ENCODE results near the gene MINDY4.

The MINDY4 gene

GRCh38 chr7:30874656-30875302 is 103.6 kb downstream of the MINDY4 start:
- no peak for ATAC-seq
- Mint-ChIP-seq H3K27ac (no peak overlapping the region), H3K27me3 (no peaks in the 10 kb centered on the region), H3K9me3 (no peaks in the 10 kb centered on the region), H3K4me3 (no peak overlapping the region), H3K4me1 (no peaks in the 10 kb centered on the region)
- no peak for DNase-seq

- Mint-ChIP-seq H3K27ac (no peak overlapping the region), H3K4me3 (no peak overlapping the region), H3K27me3 (no peaks in the 10 kb centered on the region), H3K9me3 (no peaks in the 10 kb centered on the region), H3K4me1 (no peaks in the 10 kb centered on the region)
- ATAC-seq (no peak), DNase-seq (no peak)
Observed at GRCh38 chr7:30877015-30877769, 106.0 kb downstream of the MINDY4 start.

GRCh38 chr7:30877993-30878392 is 106.8 kb downstream of the MINDY4 start:
- DNase-seq (no peak), ATAC-seq (no peak)
- Mint-ChIP-seq H3K4me3 (no peak overlapping the region), H3K9me3 (no peaks in the 10 kb centered on the region), H3K27ac (no peak overlapping the region), H3K4me1 (no peaks in the 10 kb centered on the region), H3K27me3 (no peaks in the 10 kb centered on the region)

- Mint-ChIP-seq H3K9me3 (no peaks in the 10 kb centered on the region), H3K4me3 (no peak overlapping the region), H3K4me1 (no peaks in the 10 kb centered on the region), H3K27ac (no peak overlapping the region), H3K27me3 (no peaks in the 10 kb centered on the region)
- no peak for DNase-seq
- ATAC-seq, result no peak
Observed at GRCh38 chr7:30879139-30880124, 108.2 kb downstream of the MINDY4 start.

- no peaks in the 10 kb centered on the region for H3K9me3 Mint-ChIP-seq
- H3K27ac Mint-ChIP-seq, result no peak overlapping the region
- H3K27me3 Mint-ChIP-seq, result no peaks in the 10 kb centered on the region
- H3K4me1 Mint-ChIP-seq, result no peaks in the 10 kb centered on the region
- DNase-seq (no peak), ATAC-seq (no peak)
- no peak overlapping the region for H3K4me3 Mint-ChIP-seq
Observed at GRCh38 chr7:30880125-30880720, 109.0 kb downstream of the MINDY4 start.

- H3K27me3 Mint-ChIP-seq, result no peaks in the 10 kb centered on the region
- no peak overlapping the region for H3K4me3 Mint-ChIP-seq
- ATAC-seq (no peak), DNase-seq (no peak)
- H3K4me1 Mint-ChIP-seq, result no peaks in the 10 kb centered on the region
- no peak overlapping the region for H3K27ac Mint-ChIP-seq
- H3K9me3 Mint-ChIP-seq, result no peaks in the 10 kb centered on the region
Observed at GRCh38 chr7:30880941-30881340, 109.7 kb downstream of the MINDY4 start.

GRCh38 chr7:30881448-30881847 is 110.2 kb downstream of the MINDY4 start:
- Mint-ChIP-seq H3K4me1 (no peaks in the 10 kb centered on the region), H3K4me3 (no peak overlapping the region), H3K27me3 (no peaks in the 10 kb centered on the region), H3K9me3 (no peaks in the 10 kb centered on the region), H3K27ac (no peak overlapping the region)
- no peak for ATAC-seq
- DNase-seq, result no peak

GRCh38 chr7:30884881-30885280 is 113.7 kb downstream of the MINDY4 start:
- Mint-ChIP-seq H3K4me1 (no peaks in the 10 kb centered on the region), H3K27me3 (no peaks in the 10 kb centered on the region)

GRCh38 chr7:30886608-30887011 is 115.4 kb downstream of the MINDY4 start:
- DNase-seq (no peak), ATAC-seq (no peak)
- H3K27me3 Mint-ChIP-seq, result no peaks in the 10 kb centered on the region
- no peaks in the 10 kb centered on the region for H3K4me1 Mint-ChIP-seq
- peaks cover 5 to 8% of the 10 kb centered on the region in 2 donors for H3K9me3 Mint-ChIP-seq
- peak overlapping the region in 1 of 2 donors; percentile 20 for H3K27ac Mint-ChIP-seq
- H3K4me3 Mint-ChIP-seq, result no peak overlapping the region

More at GRCh38 chr7:30884881-30885280, 113.7 kb downstream of the MINDY4 start:
- DNase-seq (no peak), ATAC-seq (no peak)
- Mint-ChIP-seq H3K9me3 (no peaks in the 10 kb centered on the region), H3K27ac (no peak overlapping the region), H3K4me3 (no peak overlapping the region)

- ATAC-seq (no peak), DNase-seq (no peak)
- H3K9me3 Mint-ChIP-seq, result peaks cover 5 to 8% of the 10 kb centered on the region in 2 donors
- H3K4me3 Mint-ChIP-seq, result no peak overlapping the region
- H3K4me1 Mint-ChIP-seq, result no peaks in the 10 kb centered on the region
- H3K27me3 Mint-ChIP-seq, result no peaks in the 10 kb centered on the region
- no peak overlapping the region for H3K27ac Mint-ChIP-seq
Observed at GRCh38 chr7:30887464-30887872, 116.3 kb downstream of the MINDY4 start.

- H3K9me3 Mint-ChIP-seq, result peaks cover 5 to 8% of the 10 kb centered on the region in 2 donors
- DNase-seq, result no peak
- H3K27ac Mint-ChIP-seq, result no peak overlapping the region
- ATAC-seq, result no peak
- no peaks in the 10 kb centered on the region for H3K4me1 Mint-ChIP-seq
- H3K27me3 Mint-ChIP-seq, result no peaks in the 10 kb centered on the region
- no peak overlapping the region for H3K4me3 Mint-ChIP-seq
Observed at GRCh38 chr7:30888747-30889146, 117.5 kb downstream of the MINDY4 start.

GRCh38 chr7:30890226-30890625 is 119.0 kb downstream of the MINDY4 start:
- H3K4me3 Mint-ChIP-seq, result no peak overlapping the region
- H3K4me1 Mint-ChIP-seq, result no peaks in the 10 kb centered on the region
- peak overlapping the region in 1 of 2 donors; percentile 6 for H3K27ac Mint-ChIP-seq
- no peaks in the 10 kb centered on the region for H3K27me3 Mint-ChIP-seq
- ATAC-seq, result no peak
- H3K9me3 Mint-ChIP-seq, result peaks cover 5 to 8% of the 10 kb centered on the region in 2 donors
- DNase-seq, result no peak

- DNase-seq (no peak), ATAC-seq (no peak)
- Mint-ChIP-seq H3K9me3 (peaks cover 5 to 8% of the 10 kb centered on the region in 2 donors), H3K27me3 (peaks cover 8% of the 10 kb centered on the region), H3K27ac (no peak overlapping the region), H3K4me1 (no peaks in the 10 kb centered on the region), H3K4me3 (no peak overlapping the region)
Observed at GRCh38 chr7:30893357-30893756, 122.1 kb downstream of the MINDY4 start.

- ATAC-seq (no peak), DNase-seq (no peak)
- Mint-ChIP-seq H3K4me1 (no peaks in the 10 kb centered on the region), H3K4me3 (no peak overlapping the region), H3K9me3 (peaks cover 5 to 8% of the 10 kb centered on the region in 2 donors), H3K27me3 (peaks cover 8% of the 10 kb centered on the region), H3K27ac (no peak overlapping the region)
Observed at GRCh38 chr7:30894009-30894408, 122.8 kb downstream of the MINDY4 start.

GRCh38 chr7:30894866-30895605 is 123.8 kb downstream of the MINDY4 start:
- Mint-ChIP-seq H3K4me3 (no peak overlapping the region), H3K4me1 (no peaks in the 10 kb centered on the region), H3K27ac (no peak overlapping the region), H3K9me3 (peaks cover 5 to 8% of the 10 kb centered on the region in 2 donors), H3K27me3 (peaks cover 8% of the 10 kb centered on the region)
- DNase-seq (no peak), ATAC-seq (no peak)
